ENCODE data around the gene PTPRM. TPM values are rescaled to one million over a fixed set of nuclear protein-coding genes. Genes with fewer than 3 reads are reported as not detected.

PTPRM gene
- total RNA-seq, 1 experiment from 2014 or later: 42.3 TPM

GRCh38 chr18:7523772-7524171, 43.3 kb upstream of the PTPRM start:
- intact Hi-C loops (cut with micrococcal nuclease; ENCODE audit: unreplicated experiment): no loop called here
- TF ChIP-seq CTCF (IDR thresholded peaks at IDR 0.05; ENCODE audit: unreplicated experiment): no peak
- H3K4me3 Mint-ChIP-seq (ENCODE audit: low read depth, unreplicated experiment): no peak overlapping the region
- H3K36me3 Mint-ChIP-seq (ENCODE audit: insufficient read depth, unreplicated experiment): no peaks in the 10 kb centered on the region
- H3K9me3 Mint-ChIP-seq (ENCODE audit: low read depth, unreplicated experiment): no peaks in the 10 kb centered on the region
- H3K27me3 Mint-ChIP-seq (ENCODE audit: unreplicated experiment): no peaks in the 10 kb centered on the region
- no TSS peak for BruUV-seq (replicated peaks)
- CTCF ChIA-PET: no interaction called here
- H3K4me1 Mint-ChIP-seq (ENCODE audit: low read depth, unreplicated experiment): no peaks in the 10 kb centered on the region
- H3K27ac Mint-ChIP-seq (ENCODE audit: unreplicated experiment): no peak overlapping the region
- DNase-seq: no peak

- BruUV-seq (replicated peaks): no TSS peak
- no peak overlapping the region for H3K27ac Mint-ChIP-seq (ENCODE audit: unreplicated experiment)
- no peak for TF ChIP-seq CTCF (IDR thresholded peaks at IDR 0.05; ENCODE audit: unreplicated experiment)
Observed at GRCh38 chr18:7524786-7525185, 42.3 kb upstream of the PTPRM start.

GRCh38 chr18:7532942-7533341, 34.2 kb upstream of the PTPRM start:
- CTCF ChIA-PET: no interaction called here
- no TSS peak for BruUV-seq (replicated peaks)
- no peak for DNase-seq
- no peaks in the 10 kb centered on the region for H3K9me3 Mint-ChIP-seq (ENCODE audit: low read depth, unreplicated experiment)
- H3K27ac Mint-ChIP-seq (ENCODE audit: unreplicated experiment): no peak overlapping the region
- no peaks in the 10 kb centered on the region for H3K4me1 Mint-ChIP-seq (ENCODE audit: low read depth, unreplicated experiment)
- H3K4me3 Mint-ChIP-seq (ENCODE audit: low read depth, unreplicated experiment): no peak overlapping the region
- intact Hi-C loops (cut with micrococcal nuclease; ENCODE audit: unreplicated experiment): no loop called here
- no peaks in the 10 kb centered on the region for H3K36me3 Mint-ChIP-seq (ENCODE audit: insufficient read depth, unreplicated experiment)
- TF ChIP-seq CTCF (IDR thresholded peaks at IDR 0.05; ENCODE audit: unreplicated experiment): no peak
- H3K27me3 Mint-ChIP-seq (ENCODE audit: unreplicated experiment): no peaks in the 10 kb centered on the region

More at GRCh38 chr18:7524786-7525185, 42.3 kb upstream of the PTPRM start:
- no peaks in the 10 kb centered on the region for H3K36me3 Mint-ChIP-seq (ENCODE audit: insufficient read depth, unreplicated experiment)
- H3K4me1 Mint-ChIP-seq (ENCODE audit: low read depth, unreplicated experiment): no peaks in the 10 kb centered on the region
- H3K9me3 Mint-ChIP-seq (ENCODE audit: low read depth, unreplicated experiment): no peaks in the 10 kb centered on the region
- no peak overlapping the region for H3K4me3 Mint-ChIP-seq (ENCODE audit: low read depth, unreplicated experiment)
- intact Hi-C loops (cut with micrococcal nuclease; ENCODE audit: unreplicated experiment): no loop called here
- CTCF ChIA-PET: no interaction called here
- H3K27me3 Mint-ChIP-seq (ENCODE audit: unreplicated experiment): no peaks in the 10 kb centered on the region
- DNase-seq: no peak

GRCh38 chr18:7535436-7536205, 31.5 kb upstream of the PTPRM start:
- intact Hi-C loops (cut with micrococcal nuclease; ENCODE audit: unreplicated experiment): no loop called here
- Mint-ChIP-seq H3K27me3 (ENCODE audit: unreplicated experiment) (no peaks in the 10 kb centered on the region), H3K36me3 (ENCODE audit: insufficient read depth, unreplicated experiment) (no peaks in the 10 kb centered on the region), H3K4me3 (ENCODE audit: low read depth, unreplicated experiment) (no peak overlapping the region), H3K4me1 (ENCODE audit: low read depth, unreplicated experiment) (no peaks in the 10 kb centered on the region), H3K27ac (ENCODE audit: unreplicated experiment) (no peak overlapping the region), H3K9me3 (ENCODE audit: low read depth, unreplicated experiment) (no peaks in the 10 kb centered on the region)
- CTCF ChIA-PET: no interaction called here
- TF ChIP-seq CTCF (IDR thresholded peaks at IDR 0.05; ENCODE audit: unreplicated experiment): no peak
- no TSS peak for BruUV-seq (replicated peaks)
- no peak for DNase-seq

All from Calu3 (cell line).